DND-41 (cell line): Measurements from ENCODE around the gene CFAP77.

Experiments used
- CTCF ChIP-seq: IDR thresholded peaks from 2 replicates; pipeline ENCODE4 v1.5.1; 2012; ENCODE audit warnings: borderline replicate concordance, low read length, moderate library complexity, mild to moderate bottlenecking; ENCODE audit not compliant: poor library complexity, severe bottlenecking; ENCODE audit errors: extremely low read depth
- EZH2 ChIP-seq: IDR thresholded peaks from 3 replicates; pipeline ENCODE4 v1.6.1; 2012; ENCODE audit warnings: borderline replicate concordance, low read depth, mild to moderate bottlenecking, moderate library complexity, low read length, inconsistent platforms; ENCODE audit not compliant: severe bottlenecking

GRCh38 chr9:132513416-132513815 lies 103.4 kb downstream of the CFAP77 start:
- TF ChIP-seq CTCF: no peak
- TF ChIP-seq EZH2: no peak
